Measurements from ENCODE around the gene SGSM1.

- TF ChIP-seq CEBPB (IDR thresholded peaks at IDR 0.05; ENCODE audit: low read depth) (no peak), ZNF274 (IDR thresholded peaks at IDR 0.05; ENCODE audit: low read depth, low read length) (no peak), CBX3 (IDR thresholded peaks at IDR 0.05; ENCODE audit: low read depth) (no peak), CTCF (IDR thresholded peaks at IDR 0.05 in 2 of 3, conservative IDR thresholded peaks at IDR 0.05 in 1 of 3; ENCODE audit: borderline replicate concordance in 1 of 3, insufficient read depth in 1 of 3, low read depth in 2 of 3, low read length in 2 of 3) (no peak), SP1 (IDR thresholded peaks at IDR 0.05; ENCODE audit: low read depth) (no peak), RAD21 (IDR thresholded peaks at IDR 0.05; ENCODE audit: low read depth) (no peak), MAX (IDR thresholded peaks at IDR 0.05) (no peak), EZH2 (IDR thresholded peaks at IDR 0.05) (no peak), ATF3 (IDR thresholded peaks at IDR 0.05) (no peak)
Measured at GRCh38 chr22:24961217-24961844, 155.3 kb downstream of the SGSM1 start.
